SU-DHL-6 (cell line): ENCODE results near the gene RENBP.

Experiments
- H2AFZ ChIP-seq: fragments of 200-600 bp; sonication (generic); 2 replicates; pipeline ENCODE4 v1.6.1; 2014; ENCODE audit warnings: low read depth, mild to moderate bottlenecking, moderate library complexity, mixed read lengths, antibody characterized with exemption, low read length; ENCODE audit not compliant: severe bottlenecking
- H3F3A ChIP-seq: fragments of 200-600 bp; shearing (Covaris generic); 2 replicates; pipeline ENCODE4 v1.6.0; 2016; ENCODE audit warnings: antibody characterized with exemption, mild to moderate bottlenecking; ENCODE audit not compliant: insufficient read depth
- H3K27ac ChIP-seq: fragments of 200-600 bp; sonication (generic); 2 replicates; pipeline ENCODE4 v1.5.1; 2016; ENCODE audit warnings: low read depth, mild to moderate bottlenecking, low read length, moderate library complexity, mixed read lengths
- H3K27me3 ChIP-seq: fragments of 200-600 bp; sonication (generic), shearing (Covaris generic); 2 replicates; pipeline ENCODE4 v1.6.0; 2014; ENCODE audit warnings: mild to moderate bottlenecking, low read length
- H3K36me3 ChIP-seq: fragments of 200-600 bp; sonication (generic); 2 replicates; pipeline ENCODE4 v1.6.1; 2014; ENCODE audit warnings: mild to moderate bottlenecking, low read length, mixed read lengths
- H3K4me2 ChIP-seq: fragments of 300-600, 200-600 bp; shearing (Covaris generic), sonication (generic); 2 replicates; pipeline ENCODE4 v1.6.0; 2014; ENCODE audit warnings: low read length, low read depth, mild to moderate bottlenecking; ENCODE audit not compliant: poor library complexity, severe bottlenecking
- H3K4me3 ChIP-seq: fragments of 200-600 bp; sonication (generic); 2 replicates; pipeline ENCODE4 v1.5.1; 2014; ENCODE audit warnings: antibody characterized with exemption, low read length, mild to moderate bottlenecking, mixed read lengths; ENCODE audit not compliant: insufficient read depth, poor library complexity, severe bottlenecking
- H3K79me2 ChIP-seq: fragments of 200-600 bp; sonication (generic); 2 replicates; pipeline ENCODE4 v1.6.1; 2014; ENCODE audit warnings: mild to moderate bottlenecking, low read length, moderate library complexity; ENCODE audit not compliant: insufficient read depth
- H3K9ac ChIP-seq: fragments of 200-600 bp; sonication (generic); 2 replicates; pipeline ENCODE4 v1.7.0; 2014; ENCODE audit warnings: mild to moderate bottlenecking, low read length
- H3K9me2 ChIP-seq: fragments of 200-600 bp; sonication (generic); replicated peaks from 2 replicates; pipeline ENCODE4 v1.6.1; 2014; ENCODE audit warnings: low read length; ENCODE audit not compliant: insufficient read depth
- H3K9me3 ChIP-seq: fragments of 200-600 bp; sonication (generic); 2 replicates; pipeline ENCODE4 v1.6.1; 2014; ENCODE audit warnings: low read length, mixed read lengths; ENCODE audit not compliant: insufficient read depth
- H4K20me1 ChIP-seq: fragments of 200-600 bp; sonication (generic); 2 replicates; pipeline ENCODE4 v1.6.1; 2014; ENCODE audit warnings: low read depth, mild to moderate bottlenecking, antibody characterized with exemption, low read length, moderate library complexity, mixed read lengths
- EZH2phosphoT487 ChIP-seq: fragments of 200-600 bp; sonication (generic), shearing (Covaris generic); conservative IDR thresholded peaks from 2 replicates; pipeline ENCODE4 v1.6.1; 2018; ENCODE audit warnings: mild to moderate bottlenecking, antibody characterized with exemption, low read length, moderate library complexity, mixed read lengths
- TF ChIP-seq, protein P1 (sequence below): fragments of 200-600 bp; sonication (generic); IDR thresholded peaks from one replicate; pipeline ENCODE4 v1.5.1; 2017; ENCODE audit warnings: antibody characterized with exemption, mild to moderate bottlenecking, low read length, moderate library complexity; ENCODE audit not compliant: insufficient read depth, poor library complexity, severe bottlenecking

Gene RENBP

DNA sequence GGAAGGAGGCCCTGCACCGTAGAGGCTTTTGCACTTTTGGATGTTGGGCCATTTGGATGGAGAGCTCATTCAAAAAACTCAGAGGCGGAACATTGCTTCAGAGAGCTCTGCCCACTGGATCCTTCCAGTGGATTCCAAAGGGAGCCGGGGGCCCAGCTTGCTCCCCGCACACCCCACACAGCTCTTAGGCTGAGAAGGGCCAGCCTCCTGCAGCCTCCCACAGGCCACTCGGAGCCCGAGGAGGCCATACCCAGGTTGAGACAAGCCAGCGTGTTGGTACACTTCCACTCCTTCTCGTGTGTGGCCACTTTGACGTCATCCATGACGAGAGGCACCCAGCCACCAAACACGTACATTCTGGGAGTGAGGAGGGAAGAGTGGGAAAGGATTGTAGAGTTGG lies 16.8 kb upstream of the RENBP start:
- no peaks in the 10 kb centered on the region for H3K36me3 ChIP-seq
- H2AFZ ChIP-seq: no peak overlapping the region
- H3K9me3 ChIP-seq: no peaks in the 10 kb centered on the region
- H3K27me3 ChIP-seq: no peaks in the 10 kb centered on the region
- no peaks in the 10 kb centered on the region for H3F3A ChIP-seq
- H3K4me2 ChIP-seq: no peak overlapping the region
- H3K9me2 ChIP-seq: no peaks in the 10 kb centered on the region
- peaks cover 7% of the 10 kb centered on the region; the same call in 1 of the 2 replicates for H4K20me1 ChIP-seq
- no peak overlapping the region for H3K27ac ChIP-seq
- H3K9ac ChIP-seq: no peak overlapping the region
- no peak overlapping the region for H3K4me3 ChIP-seq
- peaks cover 49% of the 10 kb centered on the region for H3K79me2 ChIP-seq
- TF ChIP-seq, protein P1, sequence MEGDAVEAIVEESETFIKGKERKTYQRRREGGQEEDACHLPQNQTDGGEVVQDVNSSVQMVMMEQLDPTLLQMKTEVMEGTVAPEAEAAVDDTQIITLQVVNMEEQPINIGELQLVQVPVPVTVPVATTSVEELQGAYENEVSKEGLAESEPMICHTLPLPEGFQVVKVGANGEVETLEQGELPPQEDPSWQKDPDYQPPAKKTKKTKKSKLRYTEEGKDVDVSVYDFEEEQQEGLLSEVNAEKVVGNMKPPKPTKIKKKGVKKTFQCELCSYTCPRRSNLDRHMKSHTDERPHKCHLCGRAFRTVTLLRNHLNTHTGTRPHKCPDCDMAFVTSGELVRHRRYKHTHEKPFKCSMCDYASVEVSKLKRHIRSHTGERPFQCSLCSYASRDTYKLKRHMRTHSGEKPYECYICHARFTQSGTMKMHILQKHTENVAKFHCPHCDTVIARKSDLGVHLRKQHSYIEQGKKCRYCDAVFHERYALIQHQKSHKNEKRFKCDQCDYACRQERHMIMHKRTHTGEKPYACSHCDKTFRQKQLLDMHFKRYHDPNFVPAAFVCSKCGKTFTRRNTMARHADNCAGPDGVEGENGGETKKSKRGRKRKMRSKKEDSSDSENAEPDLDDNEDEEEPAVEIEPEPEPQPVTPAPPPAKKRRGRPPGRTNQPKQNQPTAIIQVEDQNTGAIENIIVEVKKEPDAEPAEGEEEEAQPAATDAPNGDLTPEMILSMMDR: no peak
- TF ChIP-seq EZH2phosphoT487: no peak

DNA sequence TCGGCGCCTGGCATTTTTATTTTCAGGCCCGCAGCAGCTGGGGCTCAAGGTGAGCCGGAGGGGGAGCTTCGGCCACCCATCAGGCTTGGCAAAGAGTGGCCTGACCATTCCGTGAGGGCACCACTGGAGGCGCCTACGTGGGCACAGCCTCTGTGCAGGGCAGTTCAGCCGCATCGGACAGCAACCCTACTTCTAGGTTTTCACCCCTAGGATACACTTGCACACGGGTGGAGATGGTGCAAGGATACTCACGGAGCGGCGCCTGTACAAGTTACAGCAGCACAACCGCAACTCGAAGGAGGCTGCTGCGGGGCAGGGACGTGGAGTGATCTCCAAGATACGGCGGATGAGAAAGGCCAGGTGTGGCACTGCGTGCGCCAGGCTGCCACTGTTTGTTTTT lies 16.3 kb upstream of the RENBP start:
- Histone ChIP-seq H3K27me3 (no peaks in the 10 kb centered on the region), H3F3A (no peaks in the 10 kb centered on the region), H2AFZ (no peak overlapping the region), H3K27ac (no peak overlapping the region), H3K9me3 (no peaks in the 10 kb centered on the region), H3K36me3 (no peaks in the 10 kb centered on the region), H3K4me3 (no peak overlapping the region), H3K9ac (no peak overlapping the region), H4K20me1 (peaks cover 7% of the 10 kb centered on the region; the same call in 1 of the 2 replicates), H3K79me2 (peaks cover 44% of the 10 kb centered on the region), H3K4me2 (no peak overlapping the region), H3K9me2 (no peaks in the 10 kb centered on the region)
- TF ChIP-seq EZH2phosphoT487: no peak
- TF ChIP-seq, protein P1: no peak

DNA sequence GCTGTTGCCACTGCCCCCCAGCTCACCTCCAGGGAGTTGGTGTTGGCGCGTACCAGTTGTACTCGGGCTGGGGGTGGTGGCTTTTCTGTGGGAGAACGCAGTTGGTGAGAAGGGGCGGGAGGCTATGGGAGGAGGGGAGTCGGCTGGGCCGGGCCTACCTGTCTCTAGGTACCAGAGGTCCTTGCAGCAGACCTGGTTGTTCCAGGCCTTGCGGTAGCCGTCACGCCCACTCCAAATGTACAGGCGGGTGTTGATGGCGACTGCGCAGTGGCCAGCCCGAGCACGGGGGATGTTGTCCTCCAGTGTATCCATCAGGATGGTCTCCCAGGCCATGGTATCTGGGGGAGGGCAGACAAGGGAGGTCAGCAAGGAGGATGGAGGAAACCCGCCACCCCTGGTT lies 15.6 kb upstream of the RENBP start:
- Histone ChIP-seq H3K9me3 (no peaks in the 10 kb centered on the region), H3K9me2 (no peaks in the 10 kb centered on the region), H3K79me2 (peaks cover 37% of the 10 kb centered on the region), H3K4me3 (no peak overlapping the region), H3K27ac (no peak overlapping the region), H4K20me1 (peaks cover 7% of the 10 kb centered on the region; the same call in 1 of the 2 replicates), H3K4me2 (no peak overlapping the region), H2AFZ (no peak overlapping the region), H3F3A (no peaks in the 10 kb centered on the region), H3K36me3 (no peaks in the 10 kb centered on the region), H3K27me3 (no peaks in the 10 kb centered on the region), H3K9ac (no peak overlapping the region)
- TF ChIP-seq, protein P1: no peak
- no peak for TF ChIP-seq EZH2phosphoT487
